HG02884 (cell line): Measurements from ENCODE around the gene NTNG1.

Experiments
- ATAC-seq: cut with Tn5 transposase; IDR thresholded peaks from one replicate; pipeline ENCODE4 v1.9.1; 2021; ENCODE audit warnings: mild to moderate bottlenecking, moderate library complexity; ENCODE audit not compliant: unreplicated experiment

The NTNG1 gene

DNA sequence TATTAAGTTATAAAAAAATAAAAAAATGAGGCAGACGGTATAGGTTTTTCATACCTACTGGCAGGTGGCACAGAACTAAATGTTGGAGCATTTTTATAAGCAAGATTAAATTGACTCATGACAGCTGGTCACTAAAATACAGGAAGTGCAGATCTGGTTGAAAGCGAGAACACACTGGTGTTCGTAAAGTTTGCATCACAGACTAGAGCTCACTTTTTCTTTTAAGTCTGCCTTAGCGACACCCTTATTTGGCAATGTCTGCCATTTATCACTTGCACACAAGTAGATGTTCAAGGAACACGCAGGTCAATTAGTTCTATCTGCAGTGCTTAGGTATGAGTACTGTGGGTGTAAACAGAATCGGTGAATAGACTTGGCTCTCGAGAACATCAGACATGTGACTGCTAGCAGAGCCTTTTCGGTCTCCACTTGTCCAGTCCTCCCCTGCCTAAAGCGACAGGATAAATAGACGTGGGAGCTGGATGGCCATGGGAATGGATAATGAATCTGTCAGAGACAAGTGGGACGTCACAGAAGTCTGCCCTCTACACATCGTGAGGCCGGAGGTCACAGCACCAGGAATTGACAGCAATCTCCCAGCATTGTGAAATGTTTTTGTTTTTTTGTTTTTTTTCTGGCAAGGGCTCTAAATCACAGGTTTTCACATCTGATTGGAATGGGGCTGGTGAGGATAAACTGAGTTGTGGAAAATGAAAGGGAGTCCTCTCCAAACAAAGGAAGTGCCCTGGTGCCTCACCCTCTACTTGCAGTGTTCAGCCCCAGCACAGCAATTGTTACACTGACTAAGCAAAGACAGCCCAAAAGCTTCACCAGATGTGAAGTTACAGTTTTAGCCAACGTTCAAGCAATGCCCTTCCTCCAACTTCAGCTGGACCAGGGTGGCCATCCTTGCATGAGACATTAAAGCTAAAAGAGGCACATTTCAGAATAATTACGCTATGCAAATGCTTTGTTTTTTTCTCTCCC is 248.9 kb downstream of the NTNG1 start:
- ATAC-seq: no peak

GRCh38 chr1:107394301-107394700 is 253.5 kb downstream of the NTNG1 start:
- ATAC-seq: no peak

DNA sequence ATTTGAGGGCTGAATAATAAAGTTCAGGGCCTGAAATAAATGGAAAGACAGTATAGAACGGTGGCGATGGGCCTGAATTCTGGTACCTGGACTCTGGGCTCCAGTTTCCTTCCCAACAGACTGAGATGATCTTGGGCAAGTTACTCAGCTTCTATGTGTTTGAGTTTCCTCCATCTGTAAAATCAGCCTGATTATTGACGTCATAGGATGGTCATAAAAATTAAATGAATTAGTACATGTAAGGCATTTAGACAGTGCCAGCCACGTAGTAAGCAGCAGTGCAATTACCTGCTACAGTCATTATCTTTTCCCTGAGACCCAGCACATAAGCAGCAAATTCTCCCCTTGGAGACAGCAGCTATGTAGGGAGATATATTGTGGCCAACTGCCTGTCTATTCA is 260.9 kb downstream of the NTNG1 start:
- ATAC-seq: no peak

- no peak for ATAC-seq
Measured at GRCh38 chr1:107404756-107405155, 263.9 kb downstream of the NTNG1 start.

- no peak for ATAC-seq
Measured at GRCh38 chr1:107405236-107405635, 264.4 kb downstream of the NTNG1 start.

DNA sequence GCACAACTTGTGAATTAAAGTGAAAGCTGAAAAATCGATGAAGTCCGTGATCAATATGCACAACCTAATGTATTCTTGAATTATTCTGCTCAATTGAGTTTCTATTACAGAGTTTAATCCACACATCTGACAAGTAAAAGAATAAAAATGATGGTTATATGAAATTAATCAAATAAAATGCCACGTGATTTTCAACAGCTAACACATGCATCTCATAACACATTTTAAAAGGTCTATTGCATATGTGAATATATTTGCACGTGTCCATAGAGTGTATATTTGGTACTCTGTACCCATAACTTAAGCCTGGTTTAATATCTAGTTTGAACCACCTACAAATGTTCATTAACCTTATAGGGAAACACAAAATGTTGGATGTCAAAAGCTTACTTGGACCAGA is 266.2 kb downstream of the NTNG1 start:
- no peak for ATAC-seq

GRCh38 chr1:107413546-107413945 is 272.7 kb downstream of the NTNG1 start:
- no peak for ATAC-seq

DNA sequence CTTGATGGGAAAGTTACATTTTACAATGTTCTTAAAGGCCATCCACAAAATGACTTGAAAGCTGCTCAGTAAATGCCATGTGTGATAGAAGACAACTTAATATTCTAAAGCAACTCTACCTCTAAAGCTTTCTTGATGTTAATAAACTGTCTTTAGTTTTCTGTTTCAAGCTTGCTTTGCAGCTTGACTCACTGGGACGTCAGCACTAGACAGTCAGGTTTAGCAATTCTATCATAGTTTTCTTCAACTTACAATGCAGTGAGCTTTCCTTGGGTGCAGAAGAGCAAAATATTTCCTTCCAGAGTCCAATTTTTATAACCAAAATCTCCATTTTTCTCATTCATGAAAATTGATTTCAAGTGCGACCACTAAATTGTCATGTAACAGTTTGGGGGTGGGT is 273.1 kb downstream of the NTNG1 start:
- ATAC-seq: no peak

- no peak for ATAC-seq
Measured at GRCh38 chr1:107414550-107414949, 273.7 kb downstream of the NTNG1 start.

DNA sequence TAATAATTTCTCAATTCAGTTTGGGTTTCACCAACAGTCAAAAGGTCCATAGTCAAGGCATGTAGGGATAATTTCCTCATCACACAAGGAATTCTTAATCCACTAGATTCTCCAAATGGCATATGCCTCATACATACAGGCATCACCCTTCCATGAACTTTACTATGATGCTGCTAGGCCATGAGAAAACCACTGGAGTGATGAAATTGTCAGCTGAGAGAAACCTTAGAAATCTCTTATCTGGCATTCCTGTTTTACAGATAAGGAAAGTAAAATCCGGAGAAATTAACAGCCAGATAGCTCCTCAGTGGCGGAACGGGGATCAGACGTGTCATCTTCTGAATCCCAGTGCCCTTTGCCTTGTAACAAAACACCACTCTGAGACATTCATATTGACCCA is 274.4 kb downstream of the NTNG1 start:
- ATAC-seq: no peak

DNA sequence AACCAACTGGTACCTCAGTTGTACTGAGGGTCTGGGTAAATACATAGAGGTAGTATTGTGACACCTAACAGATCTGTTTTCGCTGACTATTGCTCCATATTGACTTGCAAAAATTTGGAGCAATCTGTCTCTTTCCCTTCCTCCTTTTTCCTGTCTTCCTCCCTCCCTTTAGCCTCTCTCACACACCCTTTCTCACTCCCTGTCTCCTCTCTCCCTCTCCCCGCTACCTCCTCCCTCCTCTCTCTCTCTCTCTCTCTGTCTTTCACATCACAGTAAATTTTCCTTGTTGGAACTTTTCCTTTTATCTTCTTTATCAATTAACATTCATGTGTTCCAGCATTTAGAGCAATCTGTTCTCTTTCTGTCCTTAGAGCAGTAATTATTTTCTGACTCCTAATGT is 278.2 kb downstream of the NTNG1 start:
- ATAC-seq: no peak

- no peak for ATAC-seq
Measured at GRCh38 chr1:107422901-107423300, 282.1 kb downstream of the NTNG1 start.

DNA sequence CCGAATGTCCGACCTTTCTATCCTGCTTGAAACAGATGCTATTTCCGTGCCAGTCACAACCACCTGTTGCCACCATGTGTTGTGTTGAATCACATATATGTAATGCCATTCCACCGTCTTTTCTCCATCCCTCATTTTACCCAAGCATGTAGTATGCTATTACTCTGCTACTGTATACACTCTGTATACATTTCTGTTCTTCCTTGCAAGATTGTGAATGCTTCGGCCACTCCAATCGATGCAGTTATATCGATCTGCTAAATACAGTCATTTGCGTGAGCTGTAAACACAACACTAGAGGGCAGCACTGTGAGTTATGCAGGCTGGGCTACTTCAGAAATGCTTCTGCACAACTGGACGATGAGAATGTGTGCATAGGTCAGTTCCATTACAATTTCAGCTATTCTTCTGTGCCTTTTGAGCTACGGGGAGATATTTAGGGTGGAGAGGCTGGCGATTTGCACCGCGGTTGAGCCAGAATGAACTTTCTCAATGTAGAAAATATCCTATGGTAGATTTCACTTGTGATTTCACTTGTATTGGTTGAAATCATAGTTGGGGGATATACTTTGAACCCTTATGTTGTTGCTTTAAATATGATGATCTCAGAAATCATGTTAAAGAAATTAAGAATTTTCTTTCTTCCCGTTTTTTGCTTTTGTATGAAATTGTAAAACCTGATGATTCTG is 289.8 kb downstream of the NTNG1 start:
- ATAC-seq: peak; percentile 92

- no peak for ATAC-seq
Measured at GRCh38 chr1:107432108-107432507, 291.3 kb downstream of the NTNG1 start.

DNA sequence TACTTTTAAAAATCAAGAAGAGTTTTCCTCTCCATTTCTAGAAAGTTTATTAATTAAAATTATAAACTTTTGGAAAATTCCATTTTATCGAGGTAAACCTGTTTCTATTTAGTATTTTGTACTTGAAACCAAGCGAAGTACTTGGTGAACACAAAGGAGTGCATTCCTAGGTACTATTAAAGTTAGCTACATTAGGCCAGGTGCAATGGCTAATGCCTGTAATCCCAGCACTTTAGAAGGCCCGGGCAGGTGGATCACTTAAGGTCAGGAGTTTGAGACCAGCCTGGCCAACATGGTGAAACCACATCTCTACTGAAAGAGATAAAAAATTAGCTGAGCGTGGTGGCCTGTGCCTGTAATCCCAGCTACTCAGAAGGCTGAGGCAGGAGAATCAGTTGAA is 292.2 kb downstream of the NTNG1 start:
- no peak for ATAC-seq

GRCh38 chr1:107433635-107434360 is 293.0 kb downstream of the NTNG1 start:
- ATAC-seq: no peak

DNA sequence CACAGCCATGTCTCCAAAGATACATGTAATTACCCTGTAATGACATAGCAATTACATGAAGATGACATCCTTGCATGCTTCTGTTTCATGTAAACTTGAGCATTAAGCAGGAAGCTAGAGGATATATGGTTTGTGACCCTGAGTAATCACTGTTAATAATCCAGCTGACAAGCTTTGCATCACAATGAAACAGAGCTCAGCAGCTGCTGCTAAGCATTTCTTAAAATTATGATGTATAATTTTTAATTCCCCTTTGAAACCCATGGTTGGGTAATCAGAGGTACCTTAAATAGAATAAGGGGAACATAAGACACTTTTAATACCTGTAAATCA is 293.5 kb downstream of the NTNG1 start:
- ATAC-seq: no peak

DNA sequence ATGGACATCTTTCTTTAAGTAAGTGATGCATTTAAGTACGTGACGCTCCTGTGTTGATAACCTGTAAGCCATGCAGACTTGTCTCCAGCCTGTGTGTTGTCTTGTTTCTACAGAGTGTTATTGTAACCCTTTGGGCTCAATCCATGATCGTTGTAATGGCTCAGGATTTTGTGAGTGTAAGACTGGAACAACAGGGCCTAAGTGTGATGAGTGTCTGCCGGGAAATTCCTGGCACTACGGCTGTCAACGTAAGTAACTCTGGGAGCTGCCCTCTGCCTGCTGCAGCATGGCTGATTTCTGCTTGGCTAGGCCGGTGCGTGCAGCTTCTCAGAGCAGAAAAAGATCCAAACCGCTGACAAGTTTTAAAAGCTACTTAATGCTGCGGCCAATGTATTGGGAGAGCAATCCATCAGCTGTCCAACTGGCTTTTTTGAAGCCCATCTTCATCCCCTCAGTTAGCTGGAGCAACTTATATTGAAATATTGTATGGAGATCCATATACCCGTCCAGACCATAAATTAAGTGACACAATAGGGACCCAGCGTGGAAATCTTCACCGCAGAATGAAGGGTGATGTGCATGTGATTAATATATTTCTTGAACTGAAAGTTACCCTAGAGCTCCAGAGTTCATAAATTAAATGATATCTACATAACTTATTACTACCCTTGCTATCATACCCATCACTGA is 295.9 kb downstream of the NTNG1 start:
- ATAC-seq: no peak

DNA sequence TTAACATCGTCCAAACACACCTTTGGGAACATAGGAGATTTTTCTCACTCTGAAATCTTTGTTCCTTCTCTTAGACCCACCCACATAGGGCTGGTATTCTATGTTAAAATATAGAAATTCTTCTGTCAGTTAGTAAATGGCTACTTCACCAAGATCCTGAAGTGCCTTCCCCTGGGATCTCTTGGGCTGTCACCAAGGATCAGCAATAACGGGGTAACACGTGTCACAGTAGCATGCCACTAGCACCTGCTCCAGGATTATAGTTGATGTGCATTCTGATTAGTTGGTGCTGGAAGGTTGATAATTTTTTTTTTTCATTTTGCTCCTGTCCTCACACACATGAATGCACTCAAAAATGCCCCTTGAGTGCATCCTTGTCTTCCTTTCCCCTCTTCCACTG is 298.7 kb downstream of the NTNG1 start:
- no peak for ATAC-seq

DNA sequence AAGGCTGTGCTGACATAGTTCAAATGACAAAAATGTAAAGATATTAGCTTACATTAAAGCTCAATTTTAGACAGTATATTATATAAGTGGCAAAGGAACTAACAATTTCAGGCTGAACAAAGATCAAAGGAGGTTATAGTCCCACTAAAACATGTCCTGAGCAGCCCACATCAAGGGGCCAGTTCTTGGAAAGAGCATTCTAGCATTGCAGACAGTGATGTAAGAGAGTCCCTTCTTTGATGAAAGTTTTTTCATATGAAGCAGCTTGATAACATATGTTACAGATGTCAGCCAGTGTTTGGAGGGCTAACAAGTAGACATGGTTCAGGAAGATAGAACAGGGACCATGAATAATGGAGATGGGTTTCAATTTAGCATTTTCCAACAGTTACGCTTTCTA is 301.7 kb downstream of the NTNG1 start:
- no peak for ATAC-seq

DNA sequence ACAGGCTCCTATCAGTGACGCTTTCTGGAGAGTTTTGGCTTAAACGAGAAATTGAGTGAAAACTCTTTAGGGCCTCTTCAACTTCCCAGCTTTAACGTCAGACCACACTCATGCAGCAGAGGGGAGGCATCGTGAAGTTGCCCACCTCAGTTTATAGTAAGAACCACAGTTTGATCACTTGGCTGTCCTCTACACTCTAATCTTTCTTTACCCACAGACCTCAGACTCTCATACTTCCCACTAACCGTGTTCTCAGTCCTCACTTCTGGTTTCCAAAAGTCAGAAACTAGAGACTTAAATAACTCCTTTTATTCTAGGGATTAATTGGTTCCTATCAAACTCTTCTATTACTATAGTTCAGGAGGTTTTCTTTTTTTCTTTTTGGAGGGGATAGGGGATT is 302.2 kb downstream of the NTNG1 start:
- no peak for ATAC-seq
